GM19397 (cell line): ENCODE results near the gene UGT1A7.
"Not testable (repeated sequence)": the region's sequence is repeated elsewhere in the genome, so short reads cannot be mapped to it uniquely, and the experiment has no call there.

ENCODE experiments used
- ATAC-seq: cut with Tn5 transposase; IDR thresholded peaks from one replicate; pipeline ENCODE4 v1.9.1; 2021; ENCODE audit warnings: mild to moderate bottlenecking, moderate library complexity; ENCODE audit not compliant: unreplicated experiment

UGT1A7 gene

GRCh38 chr2:233711312-233712008 lies 29.8 kb downstream of the UGT1A7 start:
- no peak for ATAC-seq

GRCh38 chr2:233712611-233713261 lies 31.0 kb downstream of the UGT1A7 start, which contains the start of gene UGT1A5:
Gene UGT1A5 (plus strand): TSS chr2:233712907. CDS start chr2:233712992, 85 bp downstream.
- ATAC-seq = no peak

GRCh38 chr2:233713262-233713615 lies 31.5 kb downstream of the UGT1A7 start:
- ATAC-seq = no peak

GRCh38 chr2:233714121-233714520 lies 32.4 kb downstream of the UGT1A7 start:
- ATAC-seq = no peak

- no peak for ATAC-seq
Observed at GRCh38 chr2:233718552-233718951, 36.9 kb downstream of the UGT1A7 start, which contains the start of gene UGT1A4. Gene UGT1A4 (plus strand): TSS chr2:233718736. CDS start chr2:233718821, 85 bp downstream.

- ATAC-seq = no peak
Observed at GRCh38 chr2:233728723-233729301, 47.1 kb downstream of the UGT1A7 start, which contains the start of gene UGT1A3. Gene UGT1A3 (plus strand): TSS chr2:233729042. CDS start chr2:233729127, 85 bp downstream.

- ATAC-seq = not testable (repeated sequence)
Observed at GRCh38 chr2:233736868-233737653, 55.4 kb downstream of the UGT1A7 start.

GRCh38 chr2:233740870-233741269 lies 59.2 kb downstream of the UGT1A7 start:
- no peak for ATAC-seq

- ATAC-seq = no peak
Observed at GRCh38 chr2:233743464-233744259, 62.0 kb downstream of the UGT1A7 start.

- ATAC-seq = no peak
Observed at GRCh38 chr2:233745073-233745755, 63.5 kb downstream of the UGT1A7 start.

- ATAC-seq = not testable (repeated sequence)
Observed at GRCh38 chr2:233745838-233746237, 64.1 kb downstream of the UGT1A7 start.

GRCh38 chr2:233746475-233747282 lies 65.0 kb downstream of the UGT1A7 start:
- ATAC-seq = no peak

GRCh38 chr2:233747283-233747544 lies 65.5 kb downstream of the UGT1A7 start:
- no peak for ATAC-seq

GRCh38 chr2:233750689-233751088 lies 69.0 kb downstream of the UGT1A7 start:
- not testable (repeated sequence) for ATAC-seq

- not testable (repeated sequence) for ATAC-seq
Observed at GRCh38 chr2:233751212-233752009, 69.7 kb downstream of the UGT1A7 start.

- no peak for ATAC-seq
Observed at GRCh38 chr2:233754872-233755611, 73.3 kb downstream of the UGT1A7 start.

GRCh38 chr2:233756429-233757081 lies 74.9 kb downstream of the UGT1A7 start:
- no peak for ATAC-seq
